ENCODE measurements around the gene MOXD1. TPM values are rescaled to one million over a fixed set of nuclear protein-coding genes. Genes with fewer than 3 reads are reported as not detected.

MOXD1 gene
- total RNA-seq, 2 experiments from 2014 or later, result not detected

DNA sequence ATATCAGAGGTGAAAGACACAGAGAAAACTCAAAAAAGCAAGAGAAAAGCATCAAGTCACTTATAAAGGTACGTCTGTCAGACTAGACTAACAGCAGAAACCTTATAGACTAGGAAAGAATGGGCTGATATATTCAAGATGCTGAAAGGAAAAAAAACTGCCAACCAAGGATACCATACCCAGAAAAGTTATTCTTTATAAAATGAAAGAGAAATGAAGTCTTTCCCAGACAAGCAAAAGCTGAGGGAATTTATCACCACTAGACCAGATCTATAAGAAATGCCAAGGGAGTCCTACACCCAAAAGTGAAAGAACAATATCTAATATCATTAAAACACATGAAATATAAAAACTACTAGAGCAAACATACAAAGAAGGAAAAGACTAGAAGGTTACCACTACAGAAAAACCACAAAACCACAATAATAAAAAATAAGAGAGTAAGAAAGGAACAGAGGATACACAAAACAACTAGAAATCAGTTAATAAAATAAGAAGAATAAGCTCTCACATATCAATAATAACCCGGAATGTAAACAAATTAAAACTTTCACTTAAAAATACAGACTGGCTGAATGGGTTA lies 6.2 kb downstream of the MOXD1 start:
- H3K27ac Mint-ChIP-seq, result no peak overlapping the region
- intact Hi-C loops (cut with DNase I, micrococcal nuclease), result no loop called here
- POLR2A ChIA-PET, result no interaction called here
- no peak for ATAC-seq
- no peaks in the 10 kb centered on the region for H3K4me1 Mint-ChIP-seq
- no peaks in the 10 kb centered on the region for H3K36me3 Mint-ChIP-seq (ENCODE audit: low read depth)
- no peak for DNase-seq
- CTCF ChIA-PET, result interaction anchor here (0.6 kb wide), 1 partner anchor 27 kb away, joined by 3 read pairs; no protein-coding TSS in a partner anchor
- H3K4me3 Mint-ChIP-seq, result no peak overlapping the region
- H3K27me3 Mint-ChIP-seq, result peaks cover 43% of the 10 kb centered on the region
- H3K9me3 Mint-ChIP-seq (ENCODE audit: low read depth), result peaks cover 12% of the 10 kb centered on the region

DNA sequence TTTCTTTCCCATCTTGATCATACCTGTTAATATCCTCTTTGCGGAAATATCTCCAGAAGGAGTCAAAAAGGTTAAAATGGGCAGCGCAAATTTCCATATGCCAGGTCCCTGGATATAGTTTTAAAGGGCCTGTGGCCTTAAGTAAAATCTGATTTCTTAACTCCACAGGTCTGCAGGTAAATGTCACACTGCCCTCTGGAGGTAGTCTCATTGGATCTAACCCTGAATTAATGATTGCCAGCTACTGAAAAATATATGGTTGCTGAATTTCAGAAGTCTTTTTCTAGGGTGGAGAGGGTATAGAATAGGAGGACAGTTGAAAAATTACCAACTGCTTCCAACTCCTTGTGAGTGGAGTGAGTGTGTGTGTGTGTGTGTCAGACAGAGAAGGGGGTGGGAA lies 8.5 kb downstream of the MOXD1 start:
- CTCF ChIA-PET, result interaction anchor here (0.6 to 1.2 kb wide), 3 partner anchors 29 to 113 kb away, joined by 3 read pairs; no protein-coding TSS in a partner anchor
- Mint-ChIP-seq H3K36me3 (ENCODE audit: low read depth) (no peaks in the 10 kb centered on the region), H3K4me1 (no peaks in the 10 kb centered on the region), H3K27me3 (peaks cover 36% of the 10 kb centered on the region), H3K9me3 (ENCODE audit: low read depth) (peaks cover 12% of the 10 kb centered on the region), H3K27ac (no peak overlapping the region), H3K4me3 (no peak overlapping the region)
- ATAC-seq, result no peak
- DNase-seq, result no peak
- POLR2A ChIA-PET, result no interaction called here
- intact Hi-C loops (cut with DNase I, micrococcal nuclease), result loop anchor here in 1 of 2 experiments (5.0 kb wide), 1 partner anchor 90 kb away; no protein-coding TSS in a partner anchor

DNA sequence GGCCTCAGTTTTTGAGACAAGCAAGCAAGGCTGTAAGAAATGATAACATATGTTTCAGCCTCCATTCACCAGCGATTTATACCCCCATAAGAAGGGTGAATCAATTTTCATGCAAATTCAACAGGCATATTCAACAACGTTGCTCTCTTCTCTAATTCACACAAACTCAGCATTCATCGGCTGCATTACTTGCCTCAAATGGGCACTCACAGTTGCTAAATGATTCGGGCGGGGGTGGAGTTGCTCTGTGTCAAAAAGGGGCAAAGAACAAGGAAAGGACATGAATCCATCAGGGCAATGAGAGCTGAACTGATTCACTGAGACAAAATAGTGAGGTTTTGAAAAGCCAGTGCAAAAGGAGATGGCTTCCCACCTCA lies 9.0 kb downstream of the MOXD1 start:
- no peak overlapping the region for H3K27ac Mint-ChIP-seq
- intact Hi-C loops (cut with DNase I, micrococcal nuclease), result loop anchor here in 1 of 2 experiments (5.0 kb wide), 1 partner anchor 90 kb away; no protein-coding TSS in a partner anchor
- H3K27me3 Mint-ChIP-seq, result peaks cover 32% of the 10 kb centered on the region
- POLR2A ChIA-PET, result no interaction called here
- H3K36me3 Mint-ChIP-seq (ENCODE audit: low read depth), result no peaks in the 10 kb centered on the region
- peaks cover 12% of the 10 kb centered on the region for H3K9me3 Mint-ChIP-seq (ENCODE audit: low read depth)
- CTCF ChIA-PET, result interaction anchor here (0.7 to 1.2 kb wide), 2 partner anchors 92 to 112 kb away, joined by 3 read pairs; no protein-coding TSS in a partner anchor
- no peak overlapping the region for H3K4me3 Mint-ChIP-seq
- ATAC-seq (no peak), DNase-seq (no peak)
- H3K4me1 Mint-ChIP-seq, result no peaks in the 10 kb centered on the region

DNA sequence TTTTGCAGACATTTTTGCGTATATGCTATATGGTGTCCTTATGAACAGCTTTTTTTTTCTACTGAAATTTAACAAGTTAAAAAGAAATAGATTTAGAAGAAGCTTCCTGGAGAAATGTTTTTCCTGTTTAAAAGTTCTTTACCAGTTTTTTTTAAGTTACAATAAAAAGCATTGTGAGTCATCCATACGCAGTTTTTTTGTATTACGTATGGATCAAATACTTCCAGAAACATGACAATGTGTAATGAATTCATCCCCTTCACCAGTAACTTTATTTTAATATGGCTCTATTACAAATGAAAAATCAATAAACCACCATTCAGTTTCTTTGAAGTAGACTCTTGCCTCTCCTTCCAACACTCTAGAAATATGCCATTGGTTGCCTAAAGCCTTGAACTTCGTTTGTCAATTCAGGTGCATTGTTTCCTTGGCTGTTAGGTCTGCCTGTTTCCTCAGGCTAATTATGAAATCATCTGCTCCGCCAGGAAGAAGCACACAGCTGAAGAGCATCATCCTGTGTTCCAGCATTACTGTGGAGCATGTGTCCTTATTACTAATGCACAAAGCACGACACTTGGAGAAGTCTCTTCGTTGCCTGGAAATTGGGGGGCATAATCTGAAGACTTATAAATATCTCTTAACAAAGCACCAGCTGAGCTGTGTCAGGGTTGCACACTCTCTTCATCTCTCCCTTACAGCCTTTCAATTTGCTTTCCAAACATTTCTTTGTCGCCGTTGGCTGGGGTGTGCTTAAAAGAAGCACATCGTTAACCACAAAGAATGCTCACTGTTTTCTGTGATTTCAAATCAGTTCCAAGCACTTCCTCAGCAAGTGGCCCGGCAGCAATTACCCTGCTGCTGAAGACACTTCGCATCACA lies 9.6 kb downstream of the MOXD1 start:
- DNase-seq (no peak), ATAC-seq (no peak)
- Mint-ChIP-seq H3K9me3 (ENCODE audit: low read depth) (peaks cover 12% of the 10 kb centered on the region), H3K27me3 (peaks cover 30% of the 10 kb centered on the region), H3K36me3 (ENCODE audit: low read depth) (no peaks in the 10 kb centered on the region), H3K4me3 (no peak overlapping the region), H3K4me1 (no peaks in the 10 kb centered on the region), H3K27ac (no peak overlapping the region)
- ChIA-PET POLR2A (no interaction called here), CTCF (interaction anchor here (0.7 kb wide), 1 partner anchor 92 kb away, joined by 3 read pairs; no protein-coding TSS in a partner anchor)
- intact Hi-C loops (cut with DNase I, micrococcal nuclease), result loop anchor here in 1 of 2 experiments (5.0 kb wide), 1 partner anchor 89 kb away; no protein-coding TSS in a partner anchor

DNA sequence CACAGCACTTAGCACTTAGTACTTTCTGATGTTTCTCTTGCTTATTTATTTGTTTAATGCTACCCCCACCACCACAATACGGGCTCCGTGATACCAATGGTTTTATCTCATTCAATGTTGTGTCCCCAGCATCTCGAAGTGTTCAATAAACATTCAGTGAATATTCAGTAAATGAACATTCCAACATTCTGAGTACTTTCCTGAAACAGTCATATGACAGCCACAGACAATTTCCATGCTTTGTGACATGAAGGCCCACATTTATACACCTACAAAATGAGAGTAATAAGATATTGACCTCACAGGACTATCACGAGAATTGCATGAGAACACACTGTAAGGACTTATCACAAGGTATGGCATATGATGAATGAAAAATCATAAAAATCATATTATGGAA lies 10.8 kb downstream of the MOXD1 start:
- ChIA-PET CTCF (interaction anchor here (1.3 kb wide), 1 partner anchor 110 kb away, joined by 6 read pairs; no protein-coding TSS in a partner anchor), POLR2A (no interaction called here)
- Mint-ChIP-seq H3K27ac (no peak overlapping the region), H3K4me1 (no peaks in the 10 kb centered on the region), H3K9me3 (ENCODE audit: low read depth) (peaks cover 9% of the 10 kb centered on the region), H3K4me3 (no peak overlapping the region), H3K27me3 (peaks cover 18% of the 10 kb centered on the region), H3K36me3 (ENCODE audit: low read depth) (no peaks in the 10 kb centered on the region)
- no peak for DNase-seq
- intact Hi-C loops (cut with DNase I, micrococcal nuclease), result loop anchor here in 1 of 2 experiments (5.0 kb wide), 1 partner anchor 88 kb away; no protein-coding TSS in a partner anchor
- no peak for ATAC-seq

DNA sequence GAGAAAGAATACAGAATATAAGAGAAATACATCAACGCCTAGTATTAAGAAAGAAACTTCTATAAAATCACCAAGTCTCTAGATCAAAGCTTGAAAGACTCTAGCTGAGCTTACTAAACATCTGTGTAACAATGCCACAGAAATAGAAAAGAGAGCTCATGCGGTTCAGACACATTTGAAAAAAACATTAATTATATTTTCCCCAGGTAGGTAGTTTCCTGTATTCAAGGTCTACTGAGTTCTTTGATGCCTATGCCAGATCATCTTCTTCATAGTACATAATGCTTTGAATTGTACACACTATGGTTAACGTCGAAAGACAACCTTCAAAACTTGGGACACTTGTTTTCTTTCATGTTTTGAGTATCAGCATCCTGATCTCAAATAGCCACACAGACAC lies 11.3 kb downstream of the MOXD1 start:
- H3K27ac Mint-ChIP-seq, result no peak overlapping the region
- ATAC-seq, result no peak
- peaks cover 5% of the 10 kb centered on the region for H3K9me3 Mint-ChIP-seq (ENCODE audit: low read depth)
- no peak overlapping the region for H3K4me3 Mint-ChIP-seq
- H3K36me3 Mint-ChIP-seq (ENCODE audit: low read depth), result no peaks in the 10 kb centered on the region
- H3K27me3 Mint-ChIP-seq, result peaks cover 17% of the 10 kb centered on the region
- POLR2A ChIA-PET, result no interaction called here
- no peaks in the 10 kb centered on the region for H3K4me1 Mint-ChIP-seq
- no peak for DNase-seq
- intact Hi-C loops (cut with DNase I, micrococcal nuclease), result loop anchor here in 1 of 2 experiments (5.0 kb wide), 1 partner anchor 88 kb away; no protein-coding TSS in a partner anchor
- CTCF ChIA-PET, result interaction anchor here (1.3 kb wide), 1 partner anchor 110 kb away, joined by 6 read pairs; no protein-coding TSS in a partner anchor

DNA sequence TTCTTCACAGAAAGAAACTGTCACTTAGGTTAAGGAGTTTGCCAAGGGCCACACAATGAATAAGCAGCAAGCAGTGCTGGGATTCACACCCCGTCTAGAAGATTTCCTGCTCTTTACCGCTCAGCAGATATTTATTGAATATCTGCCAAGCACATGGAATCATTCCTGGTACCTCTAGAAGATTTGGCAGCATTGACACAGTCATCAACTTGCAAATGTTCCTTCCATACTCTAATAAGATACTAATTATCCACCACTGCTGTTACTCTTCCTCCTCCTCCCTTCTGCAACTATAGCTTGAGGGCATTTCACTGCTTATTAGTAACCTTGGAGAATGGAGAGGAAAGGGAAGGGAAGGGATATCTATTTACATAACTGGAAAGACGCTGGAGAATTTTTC lies 13.0 kb downstream of the MOXD1 start:
- POLR2A ChIA-PET, result no interaction called here
- Mint-ChIP-seq H3K9me3 (ENCODE audit: low read depth) (no peaks in the 10 kb centered on the region), H3K27ac (no peak overlapping the region), H3K4me3 (no peak overlapping the region), H3K4me1 (no peaks in the 10 kb centered on the region), H3K27me3 (peaks cover 25% of the 10 kb centered on the region), H3K36me3 (ENCODE audit: low read depth) (no peaks in the 10 kb centered on the region)
- DNase-seq (no peak), ATAC-seq (no peak)
- CTCF ChIA-PET, result no interaction called here
- intact Hi-C loops (cut with DNase I, micrococcal nuclease), result no loop called here

DNA sequence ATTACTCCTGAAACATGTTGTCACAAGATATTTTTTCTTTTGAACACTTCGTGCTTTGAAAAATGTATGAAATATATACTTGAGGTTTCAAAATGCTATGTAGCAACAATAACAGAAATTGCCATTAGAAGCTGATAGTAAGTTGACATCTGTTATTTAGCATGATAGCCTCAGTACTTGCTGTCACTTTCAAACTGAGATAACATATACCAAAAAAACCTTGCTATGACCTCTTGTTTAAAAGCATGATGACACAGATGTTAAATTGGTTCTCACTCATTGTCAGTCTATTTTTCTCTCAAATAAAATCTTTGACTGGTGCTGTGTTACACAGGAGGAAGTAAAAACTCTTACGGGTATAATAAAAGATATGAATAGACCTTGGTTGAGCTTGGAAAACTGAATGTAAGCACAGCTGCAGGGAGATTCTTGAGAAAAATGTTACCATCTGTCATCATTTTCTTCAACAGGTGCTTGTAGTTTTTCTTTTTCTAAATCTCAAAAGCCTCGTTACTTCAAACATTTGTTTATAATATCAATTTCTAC lies 18.6 kb downstream of the MOXD1 start:
- Mint-ChIP-seq H3K4me3 (no peak overlapping the region), H3K27ac (no peak overlapping the region), H3K36me3 (ENCODE audit: low read depth) (no peaks in the 10 kb centered on the region), H3K9me3 (ENCODE audit: low read depth) (no peaks in the 10 kb centered on the region), H3K4me1 (no peaks in the 10 kb centered on the region), H3K27me3 (peaks cover 34% of the 10 kb centered on the region)
- intact Hi-C loops (cut with DNase I, micrococcal nuclease), result no loop called here
- ChIA-PET POLR2A (no interaction called here), CTCF (interaction anchor here (0.7 kb wide), 1 partner anchor 22 kb away, joined by 3 read pairs; no protein-coding TSS in a partner anchor)
- ATAC-seq, result no peak
- no peak for DNase-seq

DNA sequence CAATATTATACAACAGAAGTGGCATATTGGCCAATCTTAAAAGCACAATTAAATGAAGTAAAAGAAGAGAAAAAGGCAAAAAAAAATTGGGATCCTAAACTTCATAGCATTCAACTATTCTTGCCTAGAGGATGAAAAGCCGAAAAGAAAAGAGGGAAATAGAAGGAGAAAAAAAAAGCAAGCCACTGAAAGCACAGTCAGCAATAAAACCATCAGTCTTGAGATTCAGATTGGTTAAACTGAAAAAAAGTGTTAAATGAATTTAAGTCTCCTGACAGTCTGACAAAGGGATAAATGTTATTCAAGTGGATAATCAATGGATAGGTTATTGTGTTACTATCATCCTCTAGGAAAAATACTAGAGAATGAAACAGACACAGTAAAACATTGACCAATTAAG lies 19.9 kb downstream of the MOXD1 start:
- intact Hi-C loops (cut with DNase I, micrococcal nuclease), result no loop called here
- Mint-ChIP-seq H3K4me3 (no peak overlapping the region), H3K36me3 (ENCODE audit: low read depth) (no peaks in the 10 kb centered on the region), H3K9me3 (ENCODE audit: low read depth) (no peaks in the 10 kb centered on the region), H3K27me3 (peaks cover 32% of the 10 kb centered on the region), H3K4me1 (no peaks in the 10 kb centered on the region), H3K27ac (no peak overlapping the region)
- ChIA-PET POLR2A (no interaction called here), CTCF (no interaction called here)
- no peak for DNase-seq
- no peak for ATAC-seq

DNA sequence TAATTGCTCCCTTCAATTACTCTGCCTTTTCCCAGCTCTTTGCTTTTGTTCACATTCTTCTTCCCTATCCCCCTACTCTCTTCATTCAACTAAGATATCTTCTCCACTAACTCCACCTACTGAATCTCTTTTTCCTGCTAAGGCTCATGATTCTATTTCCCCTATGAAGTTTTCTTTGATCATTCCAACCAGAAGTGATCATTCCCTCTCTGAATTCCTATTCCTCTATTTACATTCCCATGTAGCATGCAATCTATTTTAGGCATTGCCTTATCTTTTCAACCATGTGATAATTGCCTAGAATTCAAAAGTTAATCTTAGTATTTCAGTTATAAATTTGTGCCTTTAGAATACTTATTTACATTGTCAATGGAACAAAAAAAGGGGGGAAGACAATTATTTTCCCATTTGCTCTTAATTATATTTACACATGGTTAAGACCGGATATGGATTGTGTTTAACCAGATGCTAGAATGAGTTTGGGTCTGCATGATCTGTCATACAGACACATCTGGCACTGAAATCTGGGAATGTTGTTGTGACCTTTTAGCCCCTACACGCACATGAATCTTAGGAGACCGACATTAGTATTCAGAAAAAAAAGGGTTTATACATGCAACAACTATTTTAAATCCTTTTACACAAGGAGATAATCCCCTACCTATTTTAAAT lies 20.8 kb downstream of the MOXD1 start:
- Mint-ChIP-seq H3K9me3 (ENCODE audit: low read depth) (no peaks in the 10 kb centered on the region), H3K36me3 (ENCODE audit: low read depth) (no peaks in the 10 kb centered on the region), H3K27me3 (peaks cover 34% of the 10 kb centered on the region), H3K4me3 (no peak overlapping the region), H3K4me1 (no peaks in the 10 kb centered on the region), H3K27ac (no peak overlapping the region)
- ChIA-PET POLR2A (no interaction called here), CTCF (no interaction called here)
- intact Hi-C loops (cut with DNase I, micrococcal nuclease), result no loop called here
- ATAC-seq, result no peak
- no peak for DNase-seq

DNA sequence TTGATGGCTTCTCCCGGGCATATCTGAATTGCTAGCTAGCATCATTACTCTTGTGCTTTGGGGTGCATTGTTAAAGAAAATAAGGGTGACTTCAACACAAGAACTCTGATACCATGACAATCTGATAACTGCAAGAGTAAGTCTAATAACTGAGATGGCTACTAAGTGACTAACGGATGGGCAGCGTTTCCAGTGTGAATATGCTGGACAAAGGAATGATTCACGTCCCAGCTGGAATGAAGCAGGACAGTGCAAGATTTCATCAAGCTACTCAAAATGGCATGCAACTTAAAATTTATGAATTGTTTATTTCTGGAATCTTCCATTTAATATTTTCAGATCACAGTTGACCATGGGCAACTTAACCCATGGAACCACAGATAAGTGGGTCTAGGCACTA lies 31.7 kb downstream of the MOXD1 start:
- no peak overlapping the region for H3K27ac Mint-ChIP-seq
- H3K9me3 Mint-ChIP-seq (ENCODE audit: low read depth), result no peaks in the 10 kb centered on the region
- ChIA-PET CTCF (no interaction called here), POLR2A (interaction anchor here (0.6 kb wide), 1 partner anchor 328 kb away, joined by 3 read pairs; no protein-coding TSS in a partner anchor)
- H3K4me1 Mint-ChIP-seq, result peaks cover 9% of the 10 kb centered on the region
- ATAC-seq (no peak), DNase-seq (no peak)
- H3K27me3 Mint-ChIP-seq, result peaks cover 30% of the 10 kb centered on the region
- intact Hi-C loops (cut with DNase I, micrococcal nuclease), result loop anchor here in 1 of 2 experiments (5.0 kb wide), 1 partner anchor 47 kb away; no protein-coding TSS in a partner anchor
- H3K4me3 Mint-ChIP-seq, result no peak overlapping the region
- no peaks in the 10 kb centered on the region for H3K36me3 Mint-ChIP-seq (ENCODE audit: low read depth)

Measured in activated CD4-positive, alpha-beta T cell treated with anti-CD3 and anti-CD28 coated beads for 36 hours (primary cell).